ENCODE measurements around the gene PATJ.
"Not testable (repeated sequence)": the region's sequence is repeated elsewhere in the genome, so short reads cannot be mapped to it uniquely, and the experiment has no call there.

Gene PATJ

GRCh38 chr1:61887931-61888564 is 145.8 kb downstream of the PATJ start:
- no peak for DNase-seq

- DNase-seq = no peak
These were observed 146.5 kb downstream of the PATJ start for GRCh38 chr1:61888808-61889207.

- not testable (repeated sequence) for DNase-seq
These were observed 148.2 kb downstream of the PATJ start for GRCh38 chr1:61890435-61890834.

- no peak for DNase-seq
These were observed 150.7 kb downstream of the PATJ start for GRCh38 chr1:61892977-61893376.

GRCh38 chr1:61894296-61894695 is 152.0 kb downstream of the PATJ start:
- not testable (repeated sequence) for DNase-seq

GRCh38 chr1:61895175-61895574 is 152.9 kb downstream of the PATJ start:
- DNase-seq = no peak

- DNase-seq = no peak
These were observed 156.4 kb downstream of the PATJ start for GRCh38 chr1:61898658-61899057.

GRCh38 chr1:61904354-61904753 is 162.1 kb downstream of the PATJ start:
- no peak for DNase-seq

- DNase-seq = no peak
These were observed 164.8 kb downstream of the PATJ start for GRCh38 chr1:61907102-61907501.

GRCh38 chr1:61910035-61910434 is 167.8 kb downstream of the PATJ start:
- no peak for DNase-seq

GRCh38 chr1:61914823-61915482 is 172.7 kb downstream of the PATJ start:
- no peak for DNase-seq

GRCh38 chr1:61921435-61921834 is 179.2 kb downstream of the PATJ start:
- no peak for DNase-seq

- no peak for DNase-seq
These were observed 180.7 kb downstream of the PATJ start for GRCh38 chr1:61922950-61923480.

- DNase-seq = no peak
These were observed 183.5 kb downstream of the PATJ start for GRCh38 chr1:61925591-61926298.

- no peak for DNase-seq
These were observed 184.3 kb downstream of the PATJ start for GRCh38 chr1:61926597-61926996.

- no peak for DNase-seq
These were observed 187.9 kb downstream of the PATJ start for GRCh38 chr1:61930116-61930645.

- DNase-seq = no peak
These were observed 189.5 kb downstream of the PATJ start for GRCh38 chr1:61931587-61932279.

GRCh38 chr1:61935516-61935915 is 193.2 kb downstream of the PATJ start:
- no peak for DNase-seq

- no peak for DNase-seq
These were observed 194.6 kb downstream of the PATJ start for GRCh38 chr1:61936839-61937238.

GRCh38 chr1:61941794-61942193 is 199.5 kb downstream of the PATJ start:
- no peak for DNase-seq

- DNase-seq = no peak
These were observed 200.6 kb downstream of the PATJ start for GRCh38 chr1:61942856-61943255.

- not testable (repeated sequence) for DNase-seq
These were observed 206.4 kb downstream of the PATJ start for GRCh38 chr1:61948685-61949084.

- DNase-seq = no peak
These were observed 208.1 kb downstream of the PATJ start for GRCh38 chr1:61950418-61950817.

Measured in SHP77 treated with DMSO at 0.1 percent for 48 hours (cell line).